ENCODE results near the gene RFTN1. TPM values are rescaled to one million over a fixed set of nuclear protein-coding genes. Genes with fewer than 3 reads are reported as not detected.

Gene RFTN1
- total and polyA plus RNA-seq, 9 of the 15 experiments (the other 6 are each of a cell fraction or from before 2014, with no cell fraction given) = 0.08 to 0.51 (median 0.11) TPM; not detected in 6

GRCh38 chr3:16516695-16517481, 3.4 kb upstream of the RFTN1 start:
- Histone ChIP-seq H3K4me2 (ENCODE audit: insufficient read depth, low read length) (no peak overlapping the region), H4K20me1 (replicated peaks; ENCODE audit: control insufficient read depth, insufficient read depth, low read length) (no peaks in the 10 kb centered on the region), H3K9ac (ENCODE audit: insufficient read depth in 1 of 2, low read depth in 2 of 2, low read length in 2 of 2) (no peak overlapping the region), H3K4me3 (no peak overlapping the region), H3K9me3 (replicated peaks; ENCODE audit: control insufficient read depth, insufficient read depth, low read depth, low read length) (no peaks in the 10 kb centered on the region), H3K27ac (ENCODE audit: extremely low read depth, low read depth, low read length) (no peak overlapping the region), H3K36me3 (ENCODE audit: control insufficient read depth, insufficient read depth, low read length) (no peaks in the 10 kb centered on the region), H3K4me1 (replicated peaks in 1 of 2; ENCODE audit: control insufficient read depth in 2 of 2, insufficient read depth in 2 of 2, low read length in 2 of 2) (peaks cover 0 to 15% of the 10 kb centered on the region in 2 experiments; a peak in 2 of 5 replicates), H3K79me2 (ENCODE audit: control insufficient read depth, insufficient read depth, low read length) (no peaks in the 10 kb centered on the region), H3K9me1 (ENCODE audit: control insufficient read depth, insufficient read depth, low read length) (no peaks in the 10 kb centered on the region), H2AFZ (ENCODE audit: low read depth, low read length) (no peak overlapping the region), H3K27me3 (ENCODE audit: control insufficient read depth in 2 of 2, insufficient read depth in 2 of 2, low read length in 2 of 2) (peaks cover 38 to 60% of the 10 kb centered on the region in 2 experiments)
- CTCF ChIA-PET (ENCODE audit: low intra/inter-chr PET ratio) = interaction anchor here (1.4 kb wide), 1 partner anchor 226 kb away, joined by 9 read pairs; no protein-coding TSS in a partner anchor
- TF ChIP-seq RAD21 (CRISPR knock-in tag; conservative IDR thresholded peaks at IDR 0.05 in 1 of 2, IDR thresholded peaks at IDR 0.05 in 1 of 2) (peak in 1 of 2 experiments; percentile 22; a peak in 2 of 4 replicates), CTCF (IDR thresholded peaks at IDR 0.05 in 2 of 3, conservative IDR thresholded peaks at IDR 0.05 in 1 of 3; ENCODE audit: insufficient read depth in 2 of 3, low read depth in 1 of 3, low read length in 3 of 3) (peak in 2 of 3 experiments; percentile 20 to 45; a peak in 2 of 6 replicates), TAL1 (IDR thresholded peaks at IDR 0.05) (no peak)
- DNase-seq (ENCODE audit: extremely low read depth in 1 of 4, low spot score in 3 of 4) (peak in 2 of 4 experiments; percentile 9 to 24), ATAC-seq (peak; percentile 34; the same call in 1 of the 3 replicates), FAIRE-seq (no peak)
- in situ Hi-C loops (cut with MboI) (no loop called here), intact Hi-C loops (cut with micrococcal nuclease) (no loop called here)
- BruUV-seq (replicated peaks) = no TSS peak
- WGBS (ENCODE audit: insufficient coverage, low coverage, missing lambda C conversion rate) = 0% methylated on average over 6 of the region's 6 CpGs
- POLR2A ChIA-PET = interaction anchor here (0.6 to 1.4 kb wide), 5 partner anchors 10 to 555 kb away, joined by 3 to 4 read pairs (median 3); no protein-coding TSS in a partner anchor
